K562 (cell line): ENCODE results near the gene RMND5B. TPM values are rescaled to one million over a fixed set of nuclear protein-coding genes. Genes with fewer than 3 reads are reported as not detected.

ENCODE experiments used
- ESRRA ChIP-seq: fragments of 450-650 bp; IDR thresholded peaks from 2 replicates; pipeline ENCODE4 v1.6.1; 2014; ENCODE audit warnings: low read depth, mild to moderate bottlenecking, moderate library complexity, borderline replicate concordance
- FUS ChIP-seq: fragments of 200-400 bp; formaldehyde crosslinking; optimal IDR thresholded peaks from 2 replicates; pipeline ENCODE3; 2017; ENCODE audit warnings: low read depth, low read length
- KAT7 ChIP-seq: sonication (generic); formaldehyde crosslinking; IDR thresholded peaks from 2 replicates; pipeline ENCODE4 v1.8.0; 2022; ENCODE audit warnings: missing genetic modification reagents, mild to moderate bottlenecking, borderline replicate concordance
- NFE2L1 ChIP-seq: fragments of 450-650 bp; IDR thresholded peaks from 2 replicates; pipeline ENCODE4 v1.6.1; 2016; ENCODE audit warnings: missing genetic modification characterization, low read depth, mild to moderate bottlenecking, missing compliant biosample characterization, moderate library complexity, borderline replicate concordance
- PHF8 ChIP-seq: fragments of 200-600 bp; sonication (generic); IDR thresholded peaks from 2 replicates; pipeline ENCODE4 v1.6.1; 2012; ENCODE audit warnings: mixed run types, mild to moderate bottlenecking, inconsistent platforms, low read length, moderate library complexity, borderline replicate concordance
- RBFOX2 ChIP-seq: fragments of 200-400 bp; formaldehyde crosslinking; IDR thresholded peaks from 2 replicates; pipeline ENCODE4 v1.6.1; 2017; ENCODE audit warnings: low read depth, mild to moderate bottlenecking, low read length, moderate library complexity
- RBM34 ChIP-seq: fragments of 200-400 bp; formaldehyde crosslinking; IDR thresholded peaks from 2 replicates; pipeline ENCODE4 v1.6.1; 2018; ENCODE audit warnings: low read length, borderline replicate concordance; ENCODE audit not compliant: insufficient read depth
- RFX5 ChIP-seq: IDR thresholded peaks from 2 replicates; pipeline ENCODE4 v1.6.1; 2011; ENCODE audit warnings: low read depth, mild to moderate bottlenecking, improper control_type of control experiment, low read length
- SMAD4 ChIP-seq: fragments of 250-450 bp; sonication (Bioruptor Pico); conservative IDR thresholded peaks from 2 replicates; pipeline ENCODE4 v1.8.0; 2021; ENCODE audit warnings: inconsistent platforms, mild to moderate bottlenecking, moderate library complexity
- ZFP91 ChIP-seq: sonication (generic); formaldehyde crosslinking; IDR thresholded peaks from 2 replicates; pipeline ENCODE4 v1.8.0; 2022; ENCODE audit warnings: mild to moderate bottlenecking, missing genetic modification reagents
- ZNF282 ChIP-seq: sonication (generic); formaldehyde crosslinking; IDR thresholded peaks from 2 replicates; pipeline ENCODE4 v1.8.1; 2023; ENCODE audit warnings: missing genetic modification reagents
- ZNF592 ChIP-seq: fragments of 450-650 bp; IDR thresholded peaks from 2 replicates; pipeline ENCODE4 v1.6.1; 2017; ENCODE audit warnings: antibody characterized with exemption, mild to moderate bottlenecking
- polyA plus RNA-seq, 8 experiments: library from polyadenylated mRNA; depleted of rRNA in 4 of 8; stranded (reverse) in 5 of 8; unstranded in 3 of 8; fragments of >200 nt; fragmentation: Nextera tagmentation in 2 of 8; fragmentation: Illumina TruSeq in 1 of 8; extraction: Ambion mirVana in 2 of 8; extraction: Trizol in 1 of 8; gene quantifications; 2 replicates each; pipeline versions ENCODE4 v1.2.1 to v1.2.3, GENCODE V29; 2011 to 2014; ENCODE audit warnings: inconsistent platforms in 1 of 8, missing spikeins in 1 of 8
- total RNA-seq, 7 experiments: library from RNA; depleted of rRNA in 6 of 7; stranded (reverse); fragments of >200 nt in 6 of 7; fragmentation: Illumina TruSeq in 2 of 7; extraction: Trizol in 2 of 7; gene quantifications; 2 replicates each; pipeline versions ENCODE4 v1.2.1 to v1.2.3, GENCODE V29; 2011 to 2021; ENCODE audit warnings: low replicate concordance in 1 of 7
- TF ChIP-seq, protein P1 (sequence below): sonication (generic); IDR thresholded peaks from 2 replicates; pipeline ENCODE4 v1.6.1; 2016
- TF ChIP-seq, protein P2 (sequence below): fragments of 450-650 bp; IDR thresholded peaks from 2 replicates; pipeline ENCODE4 v1.6.1; 2018; ENCODE audit not compliant: partially characterized antibody
- TF ChIP-seq, protein P3 (sequence below): sonication (generic); formaldehyde crosslinking; IDR thresholded peaks from 2 replicates; pipeline ENCODE4 v1.9.0; 2022; ENCODE audit warnings: mild to moderate bottlenecking, missing genetic modification reagents

Gene RMND5B
- total and polyA plus RNA-seq, 9 of the 15 experiments (the other 6 are each of a cell fraction or from before 2014, with no cell fraction given) = 2.6 to 57.0 (median 28.3) TPM

- TF ChIP-seq FUS = peak; percentile 22
- no peak for TF ChIP-seq RFX5
- peak; percentile 74 for TF ChIP-seq RBFOX2
- peak; percentile 12; the same call in 1 of the 2 replicates for TF ChIP-seq KAT7
- TF ChIP-seq ZFP91 = no peak
- no peak for TF ChIP-seq RBM34
- TF ChIP-seq, protein P1, sequence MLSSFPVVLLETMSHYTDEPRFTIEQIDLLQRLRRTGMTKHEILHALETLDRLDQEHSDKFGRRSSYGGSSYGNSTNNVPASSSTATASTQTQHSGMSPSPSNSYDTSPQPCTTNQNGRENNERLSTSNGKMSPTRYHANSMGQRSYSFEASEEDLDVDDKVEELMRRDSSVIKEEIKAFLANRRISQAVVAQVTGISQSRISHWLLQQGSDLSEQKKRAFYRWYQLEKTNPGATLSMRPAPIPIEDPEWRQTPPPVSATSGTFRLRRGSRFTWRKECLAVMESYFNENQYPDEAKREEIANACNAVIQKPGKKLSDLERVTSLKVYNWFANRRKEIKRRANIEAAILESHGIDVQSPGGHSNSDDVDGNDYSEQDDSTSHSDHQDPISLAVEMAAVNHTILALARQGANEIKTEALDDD = no peak
- TF ChIP-seq NFE2L1 (tag) = no peak
- TF ChIP-seq SMAD4 (CRISPR knock-in tag) = peak; percentile 98
- peak; percentile 48; the same call in 1 of the 2 replicates for TF ChIP-seq PHF8
- TF ChIP-seq, protein P2, sequence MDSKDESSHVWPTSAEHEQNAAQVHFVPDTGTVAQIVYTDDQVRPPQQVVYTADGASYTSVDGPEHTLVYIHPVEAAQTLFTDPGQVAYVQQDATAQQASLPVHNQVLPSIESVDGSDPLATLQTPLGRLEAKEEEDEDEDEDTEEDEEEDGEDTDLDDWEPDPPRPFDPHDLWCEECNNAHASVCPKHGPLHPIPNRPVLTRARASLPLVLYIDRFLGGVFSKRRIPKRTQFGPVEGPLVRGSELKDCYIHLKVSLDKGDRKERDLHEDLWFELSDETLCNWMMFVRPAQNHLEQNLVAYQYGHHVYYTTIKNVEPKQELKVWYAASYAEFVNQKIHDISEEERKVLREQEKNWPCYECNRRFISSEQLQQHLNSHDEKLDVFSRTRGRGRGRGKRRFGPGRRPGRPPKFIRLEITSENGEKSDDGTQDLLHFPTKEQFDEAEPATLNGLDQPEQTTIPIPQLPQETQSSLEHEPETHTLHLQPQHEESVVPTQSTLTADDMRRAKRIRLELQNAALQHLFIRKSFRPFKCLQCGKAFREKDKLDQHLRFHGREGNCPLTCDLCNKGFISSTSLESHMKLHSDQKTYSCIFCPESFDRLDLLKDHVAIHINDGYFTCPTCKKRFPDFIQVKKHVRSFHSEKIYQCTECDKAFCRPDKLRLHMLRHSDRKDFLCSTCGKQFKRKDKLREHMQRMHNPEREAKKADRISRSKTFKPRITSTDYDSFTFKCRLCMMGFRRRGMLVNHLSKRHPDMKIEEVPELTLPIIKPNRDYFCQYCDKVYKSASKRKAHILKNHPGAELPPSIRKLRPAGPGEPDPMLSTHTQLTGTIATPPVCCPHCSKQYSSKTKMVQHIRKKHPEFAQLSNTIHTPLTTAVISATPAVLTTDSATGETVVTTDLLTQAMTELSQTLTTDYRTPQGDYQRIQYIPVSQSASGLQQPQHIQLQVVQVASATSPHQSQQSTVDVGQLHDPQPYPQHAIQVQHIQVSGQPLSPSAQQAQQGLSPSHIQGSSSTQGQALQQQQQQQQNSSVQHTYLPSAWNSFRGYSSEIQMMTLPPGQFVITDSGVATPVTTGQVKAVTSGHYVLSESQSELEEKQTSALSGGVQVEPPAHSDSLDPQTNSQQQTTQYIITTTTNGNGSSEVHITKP = peak; percentile 64
- peak; percentile 62; the same call in 1 of the 2 replicates for TF ChIP-seq ZNF592
- no peak for TF ChIP-seq ZNF282 (CRISPR knock-in tag)
- TF ChIP-seq, protein P3, sequence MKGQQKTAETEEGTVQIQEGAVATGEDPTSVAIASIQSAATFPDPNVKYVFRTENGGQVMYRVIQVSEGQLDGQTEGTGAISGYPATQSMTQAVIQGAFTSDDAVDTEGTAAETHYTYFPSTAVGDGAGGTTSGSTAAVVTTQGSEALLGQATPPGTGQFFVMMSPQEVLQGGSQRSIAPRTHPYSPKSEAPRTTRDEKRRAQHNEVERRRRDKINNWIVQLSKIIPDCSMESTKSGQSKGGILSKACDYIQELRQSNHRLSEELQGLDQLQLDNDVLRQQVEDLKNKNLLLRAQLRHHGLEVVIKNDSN = no peak
- TF ChIP-seq ESRRA = peak; percentile 36; the same call in 1 of the 2 replicates
Observed at GRCh38 chr5:178113141-178113787, 17.6 kb upstream of the RMND5B start, which contains the start of gene N4BP3 (continued).
